PFSK-1 (cell line): ENCODE results near the gene SAMD11.
A peak's percentile ranks its signal among the peaks of the same experiment; 100 is the strongest.

ENCODE experiments used
- FOXP2 ChIP-seq: optimal IDR thresholded peaks from 2 replicates; pipeline ENCODE3; 2011; ENCODE audit warnings: borderline replicate concordance, control low read depth, inconsistent platforms; ENCODE audit not compliant: insufficient read depth; ENCODE audit errors: extremely low read length, extremely low read depth
- POLR2AphosphoS5 ChIP-seq: IDR thresholded peaks from 2 replicates; pipeline ENCODE4 v1.6.1; 2012; ENCODE audit warnings: low read depth, mild to moderate bottlenecking, control low read depth, low read length, moderate library complexity
- SIN3A ChIP-seq: IDR thresholded peaks from 2 replicates; pipeline ENCODE4 v1.6.1; 2012; ENCODE audit warnings: mild to moderate bottlenecking, low read length, moderate library complexity, borderline replicate concordance; ENCODE audit not compliant: insufficient read depth
- TAF1 ChIP-seq: IDR thresholded peaks from 2 replicates; pipeline ENCODE4 v1.6.1; 2012; ENCODE audit warnings: low read length, control low read depth, borderline replicate concordance; ENCODE audit not compliant: insufficient read depth
- TF ChIP-seq, protein P1 (sequence below), 2 experiments: IDR thresholded peaks; 2 replicates each; pipeline versions ENCODE4 v1.6.1 to v1.8.0; 2011 to 2012; ENCODE audit warnings: low read depth in 2 of 2, low read length in 2 of 2, control low read depth in 1 of 2, inconsistent platforms in 1 of 2, mild to moderate bottlenecking in 1 of 2, moderate library complexity in 1 of 2; ENCODE audit not compliant: insufficient read depth in 1 of 2

The SAMD11 gene

DNA sequence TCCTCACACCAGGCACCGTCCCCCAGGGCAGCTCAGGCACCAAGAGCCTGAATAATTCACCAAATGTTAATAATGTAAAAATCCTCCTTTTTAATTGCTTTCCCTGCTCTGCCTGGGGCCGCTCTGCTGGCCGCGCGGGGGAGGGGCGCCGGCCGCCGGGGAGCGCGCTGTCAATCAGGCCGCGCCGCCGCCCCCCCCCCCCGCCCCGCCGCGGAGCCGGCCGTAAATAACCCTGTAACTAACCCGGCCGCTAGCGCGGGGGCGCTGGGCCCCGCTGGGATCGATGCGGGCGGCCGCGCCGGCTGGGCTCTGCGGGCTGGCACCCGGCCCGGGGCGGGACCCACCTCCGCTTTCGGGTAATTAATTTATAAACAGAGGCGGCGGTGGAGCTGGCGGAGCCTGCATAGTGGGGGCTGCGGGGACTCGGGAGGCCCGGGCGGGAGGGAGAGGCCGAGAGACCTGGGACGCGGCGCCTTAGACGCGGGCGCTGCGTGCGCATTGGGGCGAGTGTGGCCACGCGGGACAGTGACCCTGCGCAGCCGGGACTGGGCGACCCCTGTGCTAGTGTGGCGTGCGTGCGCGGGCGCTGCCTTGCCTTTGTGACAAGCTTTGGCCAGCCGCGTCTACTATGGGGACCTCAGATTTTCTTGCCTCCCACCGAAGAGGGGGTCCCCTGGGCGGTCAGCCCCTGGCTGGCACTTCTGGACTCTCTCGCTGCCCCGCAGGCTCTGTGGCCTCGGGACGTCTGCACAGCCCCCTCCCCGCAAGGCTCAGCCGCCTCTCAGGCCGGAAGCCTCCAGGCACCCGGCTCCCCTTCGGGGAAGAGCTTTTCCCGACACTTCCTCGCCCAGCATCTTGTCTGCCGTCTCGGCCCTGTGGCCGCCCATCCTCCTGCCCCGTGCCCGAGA, 16.6 kb downstream of the SAMD11 start:
- TF ChIP-seq POLR2AphosphoS5 (no peak), TAF1 (no peak)
- TF ChIP-seq, protein P1, sequence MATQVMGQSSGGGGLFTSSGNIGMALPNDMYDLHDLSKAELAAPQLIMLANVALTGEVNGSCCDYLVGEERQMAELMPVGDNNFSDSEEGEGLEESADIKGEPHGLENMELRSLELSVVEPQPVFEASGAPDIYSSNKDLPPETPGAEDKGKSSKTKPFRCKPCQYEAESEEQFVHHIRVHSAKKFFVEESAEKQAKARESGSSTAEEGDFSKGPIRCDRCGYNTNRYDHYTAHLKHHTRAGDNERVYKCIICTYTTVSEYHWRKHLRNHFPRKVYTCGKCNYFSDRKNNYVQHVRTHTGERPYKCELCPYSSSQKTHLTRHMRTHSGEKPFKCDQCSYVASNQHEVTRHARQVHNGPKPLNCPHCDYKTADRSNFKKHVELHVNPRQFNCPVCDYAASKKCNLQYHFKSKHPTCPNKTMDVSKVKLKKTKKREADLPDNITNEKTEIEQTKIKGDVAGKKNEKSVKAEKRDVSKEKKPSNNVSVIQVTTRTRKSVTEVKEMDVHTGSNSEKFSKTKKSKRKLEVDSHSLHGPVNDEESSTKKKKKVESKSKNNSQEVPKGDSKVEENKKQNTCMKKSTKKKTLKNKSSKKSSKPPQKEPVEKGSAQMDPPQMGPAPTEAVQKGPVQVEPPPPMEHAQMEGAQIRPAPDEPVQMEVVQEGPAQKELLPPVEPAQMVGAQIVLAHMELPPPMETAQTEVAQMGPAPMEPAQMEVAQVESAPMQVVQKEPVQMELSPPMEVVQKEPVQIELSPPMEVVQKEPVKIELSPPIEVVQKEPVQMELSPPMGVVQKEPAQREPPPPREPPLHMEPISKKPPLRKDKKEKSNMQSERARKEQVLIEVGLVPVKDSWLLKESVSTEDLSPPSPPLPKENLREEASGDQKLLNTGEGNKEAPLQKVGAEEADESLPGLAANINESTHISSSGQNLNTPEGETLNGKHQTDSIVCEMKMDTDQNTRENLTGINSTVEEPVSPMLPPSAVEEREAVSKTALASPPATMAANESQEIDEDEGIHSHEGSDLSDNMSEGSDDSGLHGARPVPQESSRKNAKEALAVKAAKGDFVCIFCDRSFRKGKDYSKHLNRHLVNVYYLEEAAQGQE (IDR thresholded peaks at IDR 0.05; ENCODE audit: insufficient read depth in 1 of 2, low read depth in 2 of 2, low read length in 2 of 2), result peak in 1 of 2 experiments; percentile 36; a peak in 1 of 4 replicates

DNA sequence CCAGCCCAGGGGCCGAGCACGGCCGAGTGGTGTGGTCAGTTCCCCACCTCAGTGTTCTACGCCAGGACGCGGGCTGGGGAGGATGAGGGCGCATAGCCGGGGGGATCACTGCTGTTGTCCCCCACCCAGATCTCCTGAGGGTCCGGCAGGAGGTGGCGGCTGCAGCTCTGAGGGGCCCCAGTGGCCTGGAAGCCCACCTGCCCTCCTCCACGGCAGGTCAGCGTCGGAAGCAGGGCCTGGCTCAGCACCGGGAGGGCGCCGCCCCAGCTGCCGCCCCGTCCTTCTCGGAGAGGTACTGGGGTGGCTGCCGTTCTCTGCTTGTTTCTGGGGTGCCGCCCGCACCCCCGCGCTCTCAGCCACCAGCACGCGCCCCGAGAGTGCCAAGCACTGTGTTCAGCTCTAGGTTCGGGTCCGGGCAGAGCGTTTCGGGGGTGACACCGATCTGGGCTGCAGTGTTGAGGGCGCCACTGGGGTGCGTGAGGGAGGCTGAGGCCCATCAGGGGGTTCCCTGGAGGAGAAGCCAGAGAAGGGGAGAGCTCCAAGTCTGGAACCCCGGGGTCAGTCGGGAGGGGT, 17.4 kb downstream of the SAMD11 start:
- TF ChIP-seq, protein P1 (IDR thresholded peaks at IDR 0.05; ENCODE audit: insufficient read depth in 1 of 2, low read depth in 2 of 2, low read length in 2 of 2), result no peak
- TF ChIP-seq FOXP2, result no peak
- TF ChIP-seq SIN3A, result no peak
- no peak for TF ChIP-seq TAF1
- TF ChIP-seq POLR2AphosphoS5, result no peak

DNA sequence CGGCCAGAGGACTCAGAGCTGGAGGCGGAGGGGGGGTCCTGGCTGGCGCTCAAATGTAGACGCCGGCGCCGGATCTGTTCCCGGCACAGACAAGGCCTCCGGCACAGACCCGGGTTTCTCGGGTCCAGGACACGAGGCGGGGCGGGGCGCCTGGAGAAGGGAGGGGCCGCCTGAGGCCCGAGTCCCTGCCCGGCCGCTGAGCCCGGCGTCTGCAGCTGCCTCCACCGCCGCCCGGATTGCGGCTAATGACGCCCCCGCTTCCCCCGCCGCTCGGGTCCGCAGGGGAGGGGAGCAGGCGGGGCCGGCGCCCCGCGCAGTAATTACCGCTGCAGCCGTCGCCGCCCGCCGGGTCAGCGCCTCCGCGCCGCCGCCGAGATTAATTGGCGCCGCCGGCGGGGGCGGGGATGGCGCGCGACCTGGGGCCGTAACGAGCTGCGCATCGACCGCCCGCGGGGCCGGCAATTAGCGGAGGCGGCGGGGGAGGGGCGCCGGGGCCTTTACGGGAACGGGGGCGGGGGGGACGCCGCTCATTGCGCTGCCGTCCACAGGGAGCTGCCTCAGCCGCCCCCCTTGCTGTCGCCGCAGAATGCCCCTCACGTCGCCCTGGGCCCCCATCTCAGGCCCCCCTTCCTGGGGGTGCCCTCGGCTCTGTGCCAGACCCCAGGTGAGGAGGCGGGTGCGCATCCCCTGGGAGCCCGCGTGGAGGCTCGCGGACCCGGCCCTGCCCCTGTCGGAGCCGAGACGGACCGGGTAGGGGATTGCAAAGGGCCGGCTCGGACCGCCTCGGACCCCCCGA, 18.1 kb downstream of the SAMD11 start:
- TF ChIP-seq, protein P1 (IDR thresholded peaks at IDR 0.05; ENCODE audit: insufficient read depth in 1 of 2, low read depth in 2 of 2, low read length in 2 of 2), result 0 out of 4 replicates have a peak, but pooled peaks of 1 of the 2 experiments have one; percentile 17
- TF ChIP-seq POLR2AphosphoS5, result no peak

DNA sequence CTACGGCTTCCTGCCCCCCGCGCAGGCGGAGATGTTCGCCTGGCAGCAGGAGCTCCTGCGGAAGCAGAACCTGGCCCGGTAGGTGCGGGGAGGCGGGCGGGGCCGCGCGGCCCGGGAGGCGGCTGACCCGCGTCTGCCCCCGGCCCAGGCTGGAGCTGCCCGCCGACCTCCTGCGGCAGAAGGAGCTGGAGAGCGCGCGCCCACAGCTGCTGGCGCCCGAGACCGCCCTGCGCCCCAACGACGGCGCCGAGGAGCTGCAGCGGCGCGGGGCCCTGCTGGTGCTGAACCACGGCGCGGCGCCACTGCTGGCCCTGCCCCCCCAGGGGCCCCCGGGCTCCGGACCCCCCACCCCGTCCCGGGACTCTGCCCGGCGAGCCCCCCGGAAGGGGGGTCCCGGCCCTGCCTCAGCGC, 18.7 kb downstream of the SAMD11 start:
- peak; percentile 4 for TF ChIP-seq POLR2AphosphoS5
- TF ChIP-seq, protein P1 (IDR thresholded peaks at IDR 0.05; ENCODE audit: insufficient read depth in 1 of 2, low read depth in 2 of 2, low read length in 2 of 2), result no peak
